Mesothelial cell of epicardium (in vitro differentiated cells): ENCODE results near the gene FOSL1. TPM values are rescaled to one million over a fixed set of nuclear protein-coding genes. Genes with fewer than 3 reads are reported as not detected.

ENCODE experiments used
- DNase-seq, 2 experiments: peaks; one replicate each; pipeline ENCODE4 v3.0.0; 2021; ENCODE audit warnings: low spot score in 2 of 2; ENCODE audit not compliant: unreplicated experiment in 2 of 2
- H3K27ac Mint-ChIP-seq: 2 replicates; pipeline ENCODE4 v1.8.0; 2021; ENCODE audit warnings: mixed read lengths
- H3K27me3 Mint-ChIP-seq: 2 replicates; pipeline ENCODE4 v1.8.0; 2021; ENCODE audit warnings: low read depth, mixed read lengths
- H3K36me3 Mint-ChIP-seq: 2 replicates; pipeline ENCODE4 v1.8.0; 2021; ENCODE audit warnings: mixed read lengths
- H3K4me1 Mint-ChIP-seq: 2 replicates; pipeline ENCODE4 v1.8.0; 2021; ENCODE audit warnings: mixed read lengths
- H3K4me3 Mint-ChIP-seq: 2 replicates; pipeline ENCODE4 v1.8.0; 2021; ENCODE audit warnings: mild to moderate bottlenecking, moderate library complexity, mixed read lengths
- H3K9me3 Mint-ChIP-seq: 2 replicates; pipeline ENCODE4 v1.8.0; 2021; ENCODE audit warnings: mixed read lengths
- CTCF ChIP-seq: fragments of 200-600 bp; sonication (generic); IDR thresholded peaks from one replicate; pipeline ENCODE4 v1.5.0; 2021; ENCODE audit warnings: antibody characterized with exemption; ENCODE audit not compliant: unreplicated experiment
- total RNA-seq: library from RNA; stranded (reverse); gene quantifications from 3 replicates; pipeline ENCODE4 v1.2.1, GENCODE V29; 2021

Gene FOSL1
- total RNA-seq, 1 donor from 2014 or later = 3.1 TPM

GRCh38 chr11:65885808-65886536 is 14.2 kb downstream of the FOSL1 start:
- no peak for TF ChIP-seq CTCF
- H3K36me3 Mint-ChIP-seq = peaks cover 16% of the 10 kb centered on the region

GRCh38 chr11:65885231-65885630 is 15.0 kb downstream of the FOSL1 start:
- Mint-ChIP-seq H3K36me3 (peaks cover 16% of the 10 kb centered on the region), H3K4me1 (peaks cover 38% of the 10 kb centered on the region), H3K27ac (no peak overlapping the region), H3K27me3 (no peaks in the 10 kb centered on the region), H3K4me3 (no peak overlapping the region), H3K9me3 (no peaks in the 10 kb centered on the region)
- no peak for DNase-seq
- TF ChIP-seq CTCF = no peak

More at GRCh38 chr11:65885808-65886536, 14.2 kb downstream of the FOSL1 start:
- no peak for DNase-seq
- Mint-ChIP-seq H3K4me3 (peak overlapping the region; percentile 97), H3K4me1 (peaks cover 40% of the 10 kb centered on the region), H3K9me3 (no peaks in the 10 kb centered on the region), H3K27ac (no peak overlapping the region), H3K27me3 (no peaks in the 10 kb centered on the region)

GRCh38 chr11:65884716-65885092 is 15.5 kb downstream of the FOSL1 start:
- DNase-seq = peak; percentile 58 to 81

GRCh38 chr11:65883786-65884715 is 16.1 kb downstream of the FOSL1 start:
- no peaks in the 10 kb centered on the region for H3K27me3 Mint-ChIP-seq
- no peak overlapping the region for H3K4me3 Mint-ChIP-seq
- TF ChIP-seq CTCF = no peak
- H3K9me3 Mint-ChIP-seq = no peaks in the 10 kb centered on the region
- peaks cover 16% of the 10 kb centered on the region for H3K36me3 Mint-ChIP-seq
- H3K27ac Mint-ChIP-seq = no peak overlapping the region
- peaks cover 27% of the 10 kb centered on the region for H3K4me1 Mint-ChIP-seq
- DNase-seq = peak in 1 of 2 experiments; percentile 16

More at GRCh38 chr11:65884716-65885092, 15.5 kb downstream of the FOSL1 start:
- Mint-ChIP-seq H3K36me3 (peaks cover 16% of the 10 kb centered on the region), H3K4me3 (no peak overlapping the region), H3K27ac (peak overlapping the region; percentile 47), H3K9me3 (no peaks in the 10 kb centered on the region), H3K27me3 (no peaks in the 10 kb centered on the region), H3K4me1 (peaks cover 33% of the 10 kb centered on the region)
- peak; percentile 96 for TF ChIP-seq CTCF

- Mint-ChIP-seq H3K4me3 (no peak overlapping the region), H3K27me3 (no peaks in the 10 kb centered on the region), H3K9me3 (no peaks in the 10 kb centered on the region), H3K4me1 (peaks cover 21% of the 10 kb centered on the region), H3K27ac (no peak overlapping the region), H3K36me3 (peaks cover 16% of the 10 kb centered on the region)
- peak in 1 of 2 experiments; percentile 8 for DNase-seq
- no peak for TF ChIP-seq CTCF
Measured at GRCh38 chr11:65883058-65883761, 17.0 kb downstream of the FOSL1 start.
